GM12891 (cell line): ENCODE results near the gene TEX54.

Experiments
- DNase-seq: peaks from one replicate; pipeline ENCODE4 v3.0.0; 2011; ENCODE audit warnings: low spot score; ENCODE audit not compliant: insufficient read length
- FAIRE-seq: peaks from 2 replicates; lab custom pipeline; 2011; peaks lifted over from hg19 to GRCh38; lab: Jason Lieb, UNC
- PAX5 ChIP-seq: IDR thresholded peaks from 2 replicates; pipeline ENCODE4 v1.6.1; 2011; ENCODE audit warnings: low read length, moderate library complexity, mild to moderate bottlenecking; ENCODE audit not compliant: insufficient read depth, severe bottlenecking
- POLR2A ChIP-seq: IDR thresholded peaks from 2 replicates; pipeline ENCODE4 v1.6.1; 2011; ENCODE audit warnings: low read depth, low read length, control low read depth
- POLR2AphosphoS5 ChIP-seq: IDR thresholded peaks from 2 replicates; pipeline ENCODE4 v1.6.1; 2011; ENCODE audit warnings: low read depth, low read length, control low read depth
- POU2F2 ChIP-seq: IDR thresholded peaks from 2 replicates; pipeline ENCODE4 v1.6.1; 2011; ENCODE audit warnings: low read depth, mild to moderate bottlenecking, control low read depth, low read length, moderate library complexity
- SPI1 ChIP-seq: IDR thresholded peaks from 2 replicates; pipeline ENCODE4 v1.6.1; 2011; ENCODE audit warnings: low read depth, low read length, control low read depth
- TAF1 ChIP-seq: IDR thresholded peaks from 2 replicates; pipeline ENCODE4 v1.6.1; 2011; ENCODE audit warnings: low read depth, low read length, control low read depth

Gene TEX54

DNA sequence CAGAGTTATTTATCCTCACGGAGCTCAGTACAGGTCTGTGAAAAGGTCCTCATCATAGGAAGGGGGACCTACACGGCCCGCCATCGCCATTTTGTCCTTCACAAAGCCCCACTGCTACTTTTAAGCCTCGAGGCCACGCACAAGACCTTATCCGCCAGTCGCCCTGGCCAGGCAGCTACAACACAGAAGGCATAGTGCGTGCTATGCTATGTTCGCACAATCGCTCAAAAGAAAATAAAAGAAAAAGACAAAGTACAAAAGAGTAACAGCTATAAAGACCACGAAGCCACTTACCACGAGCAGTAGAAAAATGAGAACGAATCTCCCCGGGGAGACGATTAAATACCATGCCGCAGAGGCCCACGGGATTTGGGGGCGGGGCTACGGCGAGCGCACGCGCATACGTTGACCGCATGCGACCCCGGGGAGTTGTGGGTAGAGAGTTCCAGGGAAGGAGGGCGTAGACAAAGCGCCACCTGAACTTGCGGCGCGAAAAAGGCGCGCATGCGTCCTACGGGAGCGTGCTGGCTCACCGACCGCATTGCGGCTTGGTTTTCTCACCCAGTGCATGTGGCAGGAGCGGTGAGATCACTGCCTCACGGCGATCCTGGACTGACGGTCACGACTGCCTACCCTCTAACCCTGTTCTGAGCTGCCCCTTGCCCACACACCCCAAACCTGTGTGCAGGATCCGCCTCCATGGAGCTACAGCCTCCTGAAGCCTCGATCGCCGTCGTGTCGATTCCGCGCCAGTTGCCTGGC lies 23.1 kb upstream of the TEX54 start:
- FAIRE-seq (peak; percentile 99), DNase-seq (peak; percentile 75)
- TF ChIP-seq POLR2AphosphoS5 (peak; percentile 100), SPI1 (no peak), POU2F2 (peak; percentile 90), PAX5 (no peak), TAF1 (peak; percentile 100), POLR2A (peak; percentile 100)

DNA sequence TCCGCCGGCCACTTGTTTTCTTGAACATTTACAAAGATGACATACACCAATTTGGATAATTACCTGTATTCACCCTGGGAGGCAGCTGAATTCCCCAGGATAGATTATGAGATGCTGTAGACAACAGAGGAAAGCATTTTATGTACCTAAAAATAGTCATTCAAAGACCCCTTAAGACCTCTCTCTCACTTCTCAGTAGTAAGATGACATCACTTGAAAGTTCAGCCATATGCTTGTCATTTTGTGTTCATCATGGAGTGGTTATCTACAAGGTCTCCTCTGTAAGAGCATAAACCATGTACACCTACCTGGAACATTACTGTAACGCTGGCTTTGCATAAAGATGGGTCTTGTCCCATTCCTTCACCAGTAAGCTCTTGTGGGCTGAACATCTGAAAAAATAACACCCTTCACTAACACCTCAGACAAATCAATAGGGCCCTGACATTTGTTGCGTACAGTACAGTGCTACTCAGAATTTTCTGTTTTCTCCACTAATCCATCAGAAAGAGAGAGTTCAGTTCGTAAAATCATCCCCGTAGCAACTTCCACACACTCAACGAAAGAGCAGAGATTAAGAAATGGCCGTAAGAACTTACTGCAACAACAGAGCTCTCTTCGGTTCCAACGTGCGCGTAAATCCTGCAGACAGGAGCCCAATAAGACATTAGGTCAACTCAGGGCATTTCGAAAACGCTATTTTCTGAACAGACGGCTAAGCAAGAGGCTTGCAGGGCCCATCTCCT lies 22.4 kb upstream of the TEX54 start:
- DNase-seq = no peak
- FAIRE-seq = no peak
- TF ChIP-seq POLR2AphosphoS5 = peak; percentile 30
- TF ChIP-seq SPI1 = no peak
- TF ChIP-seq POU2F2 = no peak
- TF ChIP-seq TAF1 = no peak

DNA sequence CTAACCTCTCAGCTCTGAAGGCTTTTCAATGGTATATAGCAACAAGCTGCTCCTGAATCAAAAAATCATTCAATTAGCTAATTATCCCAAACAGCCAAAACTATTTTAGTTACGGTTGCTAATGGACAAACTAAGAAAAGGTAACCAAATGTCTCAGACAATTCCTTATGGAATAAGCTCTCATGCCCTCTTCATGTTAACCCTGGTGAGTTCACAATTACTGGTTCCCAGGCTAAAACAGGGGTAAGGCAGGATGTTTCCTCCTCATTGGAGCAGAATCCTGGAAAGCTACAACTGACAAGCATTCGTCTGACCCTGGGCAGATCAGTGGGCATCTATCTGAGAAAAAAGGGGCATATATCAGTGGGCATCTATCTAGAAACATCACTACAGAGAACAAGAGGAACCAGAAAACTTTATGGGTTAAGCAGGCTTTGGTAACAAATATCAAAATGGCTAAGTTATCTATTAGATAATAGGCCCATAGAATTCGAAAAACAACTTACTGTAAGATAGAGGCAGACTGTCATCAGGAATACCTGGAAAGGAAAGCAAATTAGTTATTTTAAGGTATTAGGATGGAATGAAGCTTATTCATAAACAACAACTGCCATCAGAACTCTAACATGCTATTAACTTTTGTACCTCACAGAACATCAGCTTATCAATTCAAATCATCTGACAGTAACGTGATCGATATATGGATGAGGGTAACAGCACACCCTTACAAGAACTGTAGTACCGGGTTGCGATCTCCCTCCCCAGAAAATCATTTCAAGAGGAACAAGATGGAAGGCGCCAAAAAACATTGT lies 21.6 kb upstream of the TEX54 start:
- no peak for TF ChIP-seq TAF1
- no peak; the same call in 1 of the 2 replicates for TF ChIP-seq POLR2A
- peak; percentile 40; the same call in 1 of the 2 replicates for TF ChIP-seq POLR2AphosphoS5
- no peak for TF ChIP-seq POU2F2
- no peak for FAIRE-seq
- DNase-seq = no peak

DNA sequence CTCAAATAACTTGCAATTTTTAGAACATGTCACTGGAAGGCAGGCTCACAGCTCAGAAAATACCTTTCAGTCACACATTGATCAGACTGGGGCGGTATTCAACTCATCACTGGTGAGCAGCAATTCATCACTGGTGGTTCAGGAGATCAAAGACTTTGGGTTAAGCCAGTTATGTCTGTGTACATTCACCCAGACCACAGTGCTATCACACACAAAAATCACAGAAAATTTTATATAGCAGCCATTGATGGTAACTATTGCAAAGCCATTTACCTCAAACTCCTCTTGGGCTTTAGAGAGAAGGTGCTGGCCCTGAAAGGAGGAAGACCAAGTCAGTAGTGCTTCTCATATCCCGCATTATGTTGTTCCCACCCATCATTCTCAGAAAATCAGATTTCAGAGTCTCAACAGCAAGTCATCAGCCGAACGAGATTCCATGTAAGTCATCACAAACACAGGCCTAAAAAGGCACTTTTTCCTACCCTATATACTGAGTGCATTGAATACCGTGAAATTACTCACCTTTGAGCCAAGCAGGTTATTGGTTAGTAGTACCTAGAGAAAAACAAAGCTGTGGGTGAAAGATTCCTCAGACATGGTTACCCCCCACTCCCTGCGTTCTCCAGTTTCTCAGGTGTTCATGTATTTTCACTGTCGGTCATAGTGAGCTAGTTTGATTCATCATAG lies 20.8 kb upstream of the TEX54 start:
- FAIRE-seq = no peak
- no peak for DNase-seq
- no peak for TF ChIP-seq POU2F2
- TF ChIP-seq POLR2A = no peak
- TF ChIP-seq PAX5 = no peak
- TF ChIP-seq SPI1 = no peak

DNA sequence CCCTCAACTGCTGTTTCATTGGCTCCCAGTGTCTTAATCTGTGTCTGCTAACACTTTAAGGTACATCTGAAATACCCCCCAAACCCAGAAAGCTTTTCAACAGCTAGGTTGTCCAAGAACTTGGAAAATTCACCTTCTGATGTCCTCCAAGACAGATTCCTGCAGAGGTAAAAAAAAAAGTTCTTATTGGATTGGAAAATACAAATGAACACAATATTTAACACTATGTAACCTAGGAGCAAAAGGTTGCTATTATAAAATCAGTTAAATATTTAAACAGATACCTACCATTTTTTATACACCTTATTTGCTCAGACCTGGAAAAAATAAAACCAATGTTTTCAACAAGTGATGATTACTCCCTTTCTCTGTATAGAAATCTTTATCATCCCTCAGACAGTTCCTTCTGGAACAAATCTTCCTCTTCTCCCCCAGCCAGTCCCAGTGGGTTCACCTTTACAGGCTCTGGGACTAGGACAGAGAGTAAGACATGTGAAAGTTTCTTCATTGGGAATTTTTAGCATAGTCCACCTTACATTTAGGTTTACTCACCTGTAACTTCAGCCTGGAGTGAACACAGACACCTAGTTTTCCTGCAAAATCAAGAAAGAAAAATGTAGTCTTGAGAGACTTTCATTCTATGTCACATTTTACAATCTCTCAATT lies 20.0 kb upstream of the TEX54 start:
- no peak for FAIRE-seq
- TF ChIP-seq POLR2A = 0 out of 2 replicates have a peak, but pooled peaks have one; percentile 15
- TF ChIP-seq POU2F2 = no peak
- no peak for DNase-seq

DNA sequence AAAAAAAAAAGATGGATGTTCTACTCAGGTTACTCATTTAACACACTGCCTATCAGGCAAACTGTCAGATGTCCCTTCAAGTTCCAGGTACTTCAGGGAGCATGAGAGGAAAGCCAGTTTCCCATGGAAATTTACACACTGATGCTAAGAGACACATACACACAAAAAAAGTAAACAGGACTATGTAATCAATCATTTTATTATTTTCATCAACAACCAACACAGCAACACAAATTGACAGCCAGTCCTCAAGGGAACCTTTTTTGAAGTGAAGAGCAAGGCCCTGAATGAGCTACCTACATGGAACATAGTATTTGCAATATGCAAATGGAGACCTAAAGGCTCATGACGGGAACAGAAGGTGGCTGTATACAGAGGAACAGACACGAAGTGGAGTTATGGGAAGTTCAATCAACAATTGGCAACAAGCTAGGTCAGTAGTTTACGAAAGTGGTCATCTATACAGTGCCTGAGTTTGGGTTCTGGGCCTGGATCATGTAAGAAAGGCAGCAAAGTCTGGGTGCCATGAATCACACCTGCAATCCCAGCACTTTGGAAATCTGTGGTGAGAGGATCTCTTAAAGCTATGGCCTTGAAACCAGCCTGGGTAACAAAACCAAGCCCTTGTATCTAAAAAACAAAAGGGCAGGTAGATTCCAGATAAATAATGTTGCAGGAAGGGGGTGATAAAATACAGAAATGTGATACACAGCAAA lies 19.3 kb upstream of the TEX54 start:
- DNase-seq = no peak
- no peak for FAIRE-seq
- no peak for TF ChIP-seq PAX5
- TF ChIP-seq POLR2A = peak; percentile 13; the same call in 1 of the 2 replicates
- TF ChIP-seq POU2F2 = 0 out of 2 replicates have a peak, but pooled peaks have one; percentile 55
- no peak for TF ChIP-seq SPI1

DNA sequence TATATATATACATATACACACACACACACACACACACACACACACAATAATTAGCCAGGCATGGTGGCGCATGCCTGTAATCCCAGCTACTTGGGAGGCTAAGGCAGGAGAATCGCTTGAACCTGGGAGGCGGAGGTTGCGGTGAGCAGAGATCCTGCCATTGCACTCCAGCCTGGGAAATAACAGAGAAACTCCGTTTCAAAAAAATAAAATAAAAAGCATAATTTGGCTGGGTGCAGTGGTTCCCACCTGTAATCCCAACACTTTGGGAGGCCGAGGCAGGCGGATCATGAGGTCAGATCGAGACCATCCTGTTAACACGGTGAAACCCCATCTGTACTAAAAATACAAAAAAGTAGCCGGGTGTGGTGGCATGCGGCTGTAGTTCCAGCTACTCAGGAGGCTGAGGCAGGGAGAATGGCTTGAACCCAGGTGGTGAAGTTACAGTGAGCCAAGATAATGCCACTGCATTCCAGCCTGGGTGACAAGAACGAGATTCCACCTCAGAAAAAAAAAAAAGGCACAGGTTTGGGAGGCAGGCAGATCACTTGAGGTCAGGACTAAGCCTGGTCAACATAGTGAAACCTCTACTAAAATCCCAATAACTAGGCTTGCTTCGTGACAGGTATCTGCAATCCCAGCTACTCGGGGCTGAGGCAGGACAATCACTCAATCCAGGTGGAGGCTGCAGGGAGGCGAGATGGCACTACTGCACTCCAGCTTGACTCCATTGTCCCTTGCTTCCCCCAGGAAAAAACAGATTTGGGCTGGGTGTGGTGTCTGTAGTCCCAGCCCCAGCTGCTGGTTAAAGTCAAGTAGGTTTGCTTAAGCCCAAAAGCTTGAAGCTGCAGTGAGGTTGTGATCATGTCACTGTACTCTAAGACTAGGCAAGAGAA lies 18.5 kb upstream of the TEX54 start:
- DNase-seq (no peak), FAIRE-seq (no peak)
- TF ChIP-seq POLR2A = peak; percentile 88
- TF ChIP-seq POLR2AphosphoS5 = peak; percentile 82; the same call in 1 of the 2 replicates
- no peak for TF ChIP-seq SPI1
- TF ChIP-seq POU2F2 = peak; percentile 69

DNA sequence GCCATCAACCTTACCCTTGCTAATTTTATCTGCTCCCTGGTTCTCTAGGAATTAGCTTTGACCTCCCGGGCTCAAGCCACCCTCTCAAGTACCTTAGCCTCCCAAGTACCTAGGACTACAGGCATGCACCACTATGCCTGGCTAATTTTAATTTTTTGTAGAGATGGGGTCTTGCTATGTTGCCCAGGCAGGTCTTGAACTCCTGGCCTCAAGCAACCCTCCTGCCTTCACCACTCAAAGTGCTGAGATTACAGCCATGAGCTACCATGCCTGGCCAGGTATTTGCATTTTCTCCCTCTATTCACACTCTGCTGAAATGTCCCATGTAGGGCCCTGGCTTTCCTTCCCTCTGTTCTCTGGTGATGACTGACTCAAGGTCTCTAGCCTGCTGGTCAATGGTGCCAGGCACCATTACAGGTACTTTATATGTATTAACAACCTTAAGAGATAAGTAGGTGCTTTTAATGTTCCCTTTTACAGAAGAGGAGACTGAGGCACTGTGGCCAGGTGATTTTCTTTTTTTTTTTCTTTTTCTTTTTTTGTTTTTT lies 15.2 kb upstream of the TEX54 start:
- no peak for DNase-seq
- TF ChIP-seq TAF1 (no peak), PAX5 (no peak), SPI1 (no peak), POLR2AphosphoS5 (no peak), POLR2A (no peak), POU2F2 (no peak)

More for the DNA sequence above, 15.2 kb upstream of the TEX54 start:
- FAIRE-seq = no peak
